Endothelial cell of umbilical vein (primary cell): Measurements from ENCODE around the gene NUP160. TPM values are rescaled to one million over a fixed set of nuclear protein-coding genes. Genes with fewer than 3 reads are reported as not detected.
A peak's percentile ranks its signal among the peaks of the same experiment; 100 is the strongest.
"Not testable (repeated sequence)": the region's sequence is repeated elsewhere in the genome, so short reads cannot be mapped to it uniquely, and the experiment has no call there.

Experiments used
- BruUV-seq: library from RNA; stranded (reverse); fragments of 400-500 nt; replicated peaks from 2 replicates; lab custom pipeline; 2021; lab: Mats Ljungman, UMichigan
- CTCF ChIA-PET: fragments of 300-600, 350-600 bp; sonication (Branson Sonifier 250); formaldehyde crosslinking; loops from one replicate; lab custom pipeline; 2021; ENCODE audit warnings: antibody characterized with exemption, inconsistent platforms; lab: Charles Lee
- POLR2A ChIA-PET: fragments of 300-600, 350-600 bp; sonication (Branson Sonifier 250); formaldehyde crosslinking; loops from one replicate; lab custom pipeline; 2021; ENCODE audit warnings: antibody characterized with exemption, inconsistent platforms; lab: Charles Lee
- DNase-seq: peaks from one replicate; pipeline ENCODE4 v3.0.0-alpha.2; 2011; ENCODE audit warnings: low read depth, low spot score
- FAIRE-seq: peaks from 2 replicates; lab custom pipeline; 2011; peaks lifted over from hg19 to GRCh38; lab: Jason Lieb, UNC
- H2AFZ ChIP-seq: 2 replicates; pipeline ENCODE4 v1.6.0; 2012; ENCODE audit warnings: low read depth, low read length, control low read depth, inconsistent platforms
- H3K27ac ChIP-seq: 2 replicates; pipeline ENCODE4 v1.5.1; 2011; ENCODE audit warnings: low read depth, mild to moderate bottlenecking, control low read depth, low read length, moderate library complexity; ENCODE audit not compliant: insufficient read depth
- H3K27me3 ChIP-seq, 2 experiments: 2 replicates each; pipeline versions ENCODE4 v1.6.0 to v1.6.1; 2011; ENCODE audit warnings: low read length in 2 of 2, mixed read lengths in 1 of 2; ENCODE audit not compliant: control insufficient read depth in 2 of 2, insufficient read depth in 2 of 2
- H3K36me3 ChIP-seq, 2 experiments: 2 replicates in 1 of 2; 3 replicates in 1 of 2; pipeline ENCODE4 v1.5.1; 2011; ENCODE audit warnings: low read length in 2 of 2, mild to moderate bottlenecking in 1 of 2, moderate library complexity in 1 of 2; ENCODE audit not compliant: control insufficient read depth in 2 of 2, insufficient read depth in 2 of 2; ENCODE audit errors: extremely low read depth in 1 of 2
- H3K4me1 ChIP-seq: 3 replicates; pipeline ENCODE4 v1.5.1; 2011; ENCODE audit warnings: mild to moderate bottlenecking, low read length; ENCODE audit not compliant: control insufficient read depth, insufficient read depth; ENCODE audit errors: extremely low read depth
- H3K4me2 ChIP-seq: 2 replicates; pipeline ENCODE4 v1.6.1; 2011; ENCODE audit warnings: low read length, control low read depth, mixed read lengths; ENCODE audit not compliant: insufficient read depth
- H3K4me3 ChIP-seq, 3 experiments: fragments of 200-600 bp in 1 of 3; sonication (generic), shearing (Covaris generic) in 1 of 3; replicated peaks in 1 of 3; 2 replicates each; pipeline ENCODE4 v1.5.1; 2011 to 2016; ENCODE audit warnings: control low read depth in 3 of 3, low read length in 3 of 3, mild to moderate bottlenecking in 2 of 3, inconsistent platforms in 1 of 3, low read depth in 1 of 3, moderate library complexity in 1 of 3; ENCODE audit not compliant: insufficient read depth in 1 of 3
- H3K79me2 ChIP-seq: 2 replicates; pipeline ENCODE4 v1.6.0; 2012; ENCODE audit warnings: low read length, inconsistent platforms; ENCODE audit not compliant: control insufficient read depth, insufficient read depth
- H3K9ac ChIP-seq: replicated peaks from 2 replicates; pipeline ENCODE3; 2011; ENCODE audit warnings: low read length, control low read depth; ENCODE audit not compliant: insufficient read depth; ENCODE audit errors: extremely low read depth
- H3K9me1 ChIP-seq: replicated peaks from 3 replicates; pipeline ENCODE4 v1.6.0; 2011; ENCODE audit warnings: mild to moderate bottlenecking, low read length; ENCODE audit not compliant: control insufficient read depth, insufficient read depth; ENCODE audit errors: extremely low read depth
- H3K9me3 ChIP-seq: replicated peaks from 2 replicates; pipeline ENCODE4 v1.5.1; 2012; ENCODE audit warnings: low read length, inconsistent platforms; ENCODE audit not compliant: control insufficient read depth, insufficient read depth
- H4K20me1 ChIP-seq: replicated peaks from 2 replicates; pipeline ENCODE3; 2011; ENCODE audit warnings: mild to moderate bottlenecking, low read length; ENCODE audit not compliant: control insufficient read depth, insufficient read depth; ENCODE audit errors: extremely low read depth
- EZH2 ChIP-seq: IDR thresholded peaks from 2 replicates; pipeline ENCODE4 v1.6.1; 2012; ENCODE audit warnings: borderline replicate concordance, low read depth, mild to moderate bottlenecking, moderate library complexity, low read length, inconsistent platforms; ENCODE audit not compliant: severe bottlenecking
- FOS ChIP-seq: IDR thresholded peaks from 2 replicates; pipeline ENCODE4 v1.6.1; 2011; ENCODE audit warnings: mild to moderate bottlenecking, low read length, moderate library complexity, borderline replicate concordance; ENCODE audit not compliant: insufficient read depth
- GATA2 ChIP-seq: IDR thresholded peaks from 2 replicates; pipeline ENCODE4 v1.7.0; 2011; ENCODE audit warnings: low read depth, mild to moderate bottlenecking, moderate library complexity, mixed read lengths, low read length; ENCODE audit not compliant: insufficient read length, insufficient read depth
- JUN ChIP-seq: IDR thresholded peaks from 2 replicates; pipeline ENCODE4 v1.6.1; 2011; ENCODE audit warnings: borderline replicate concordance, low read depth; ENCODE audit not compliant: insufficient read length, insufficient read depth
- MYC ChIP-seq: IDR thresholded peaks from one replicate; pipeline ENCODE4 v1.6.1; 2011; ENCODE audit warnings: mild to moderate bottlenecking, low read depth, low read length
- POLR2A ChIP-seq: IDR thresholded peaks from 2 replicates; pipeline ENCODE4 v1.6.1; 2012; ENCODE audit warnings: low read depth, mild to moderate bottlenecking, control low read depth, low read length
- POLR2AphosphoS5 ChIP-seq: IDR thresholded peaks from 2 replicates; pipeline ENCODE4 v1.6.1; 2012; ENCODE audit warnings: low read depth, mild to moderate bottlenecking, control low read depth, low read length, moderate library complexity; ENCODE audit not compliant: insufficient read depth
- dilution Hi-C: fragments of 300-500 bp; cut with MboI; formaldehyde crosslinking; loops from one replicate; pipeline ENCODE4 v1.15.0; 2019; ENCODE audit warnings: low sequenced_read_pairs; ENCODE audit not compliant: extremely low pct_ligation_motif_present
- intact Hi-C: fragments of 100-400 bp; cut with micrococcal nuclease; formaldehyde crosslinking; loops from one replicate; pipeline ENCODE4 v1.10.0; 2022
- polyA plus RNA-seq, 4 experiments: library from polyadenylated mRNA; depleted of rRNA in 3 of 4; stranded (reverse) in 3 of 4; unstranded in 1 of 4; fragments of >200 nt; gene quantifications; 2 replicates each; pipeline versions ENCODE4 v1.2.1 to v1.2.3, GENCODE V29; 2011 to 2012; ENCODE audit warnings: missing spikeins in 1 of 4
- total RNA-seq: library from RNA; stranded (reverse); gene quantifications from 2 replicates; pipeline ENCODE4 v1.2.3, GENCODE V29; 2021
- TF ChIP-seq, protein P1 (sequence below): IDR thresholded peaks from 2 replicates; pipeline ENCODE4 v1.6.1; 2011; ENCODE audit not compliant: insufficient read depth, insufficient read length
- TF ChIP-seq, protein P2 (sequence below), 2 donors: IDR thresholded peaks; 1 replicate in 1 of 2; 2 replicates in 1 of 2; pipeline ENCODE4 v1.5.1; 2011; ENCODE audit warnings: low read length in 2 of 2, mild to moderate bottlenecking in 2 of 2, moderate library complexity in 2 of 2, control low read depth in 1 of 2, inconsistent platforms in 1 of 2, low read depth in 1 of 2; ENCODE audit not compliant: insufficient read depth in 1 of 2; ENCODE audit errors: extremely low read depth in 1 of 2

NUP160 gene
- total and polyA plus RNA-seq, 2 donors (not counting 3 experiments of a cell fraction or from before 2014, with no cell fraction given): 15.4 to 39.6 TPM

DNA sequence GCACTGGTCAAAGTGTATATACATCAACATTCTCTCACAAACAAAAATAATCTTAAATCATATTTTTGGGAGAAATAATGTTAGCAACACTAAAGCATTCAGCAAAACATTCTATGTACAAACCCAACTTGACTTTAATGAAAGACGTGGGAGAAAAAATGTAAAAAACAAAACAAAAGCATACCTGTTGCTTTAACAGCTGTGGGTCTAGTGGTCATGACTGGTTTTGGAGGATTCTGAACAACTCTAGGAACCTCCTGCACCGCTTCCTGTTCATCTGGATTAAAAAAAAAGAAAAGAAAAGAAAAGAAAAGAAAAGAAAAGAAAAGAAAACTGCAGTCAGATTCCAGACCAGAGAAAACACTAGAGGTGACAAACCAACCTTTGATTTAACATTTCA, 83.1 kb downstream of the NUP160 start:
- Histone ChIP-seq H3K79me2 (peaks cover 66% of the 10 kb centered on the region), H3K9ac (peak overlapping the region; percentile 29), H4K20me1 (peaks cover 4% of the 10 kb centered on the region), H3K27me3 (no peaks in the 10 kb centered on the region), H2AFZ (no peak overlapping the region), H3K27ac (no peak overlapping the region), H3K4me2 (peak overlapping the region; percentile 79), H3K4me3 (peak overlapping the region in 2 of 3 experiments; percentile 43 to 61), H3K36me3 (peaks cover 14 to 15% of the 10 kb centered on the region in 2 experiments), H3K4me1 (peaks cover 14% of the 10 kb centered on the region), H3K9me1 (no peaks in the 10 kb centered on the region), H3K9me3 (no peaks in the 10 kb centered on the region)
- FAIRE-seq (no peak), DNase-seq (no peak)
- ChIA-PET POLR2A (interaction anchor here (0.6 to 1.1 kb wide), 2 partner anchors 14 to 26 kb away, joined by 3 to 6 read pairs; no protein-coding TSS in a partner anchor), CTCF (no interaction called here)
- BruUV-seq: no TSS peak
- intact Hi-C loops (loop anchor here (5.0 kb wide), 3 partner anchors 152 to 347 kb away; partner anchors contain the start of gene PTPRJ), dilution Hi-C loops (no loop called here)
- TF ChIP-seq, protein P1, sequence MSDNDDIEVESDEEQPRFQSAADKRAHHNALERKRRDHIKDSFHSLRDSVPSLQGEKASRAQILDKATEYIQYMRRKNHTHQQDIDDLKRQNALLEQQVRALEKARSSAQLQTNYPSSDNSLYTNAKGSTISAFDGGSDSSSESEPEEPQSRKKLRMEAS: no peak
- no peak for TF ChIP-seq POLR2A
- TF ChIP-seq MYC: no peak
- no peak for TF ChIP-seq EZH2
- TF ChIP-seq, protein P2, sequence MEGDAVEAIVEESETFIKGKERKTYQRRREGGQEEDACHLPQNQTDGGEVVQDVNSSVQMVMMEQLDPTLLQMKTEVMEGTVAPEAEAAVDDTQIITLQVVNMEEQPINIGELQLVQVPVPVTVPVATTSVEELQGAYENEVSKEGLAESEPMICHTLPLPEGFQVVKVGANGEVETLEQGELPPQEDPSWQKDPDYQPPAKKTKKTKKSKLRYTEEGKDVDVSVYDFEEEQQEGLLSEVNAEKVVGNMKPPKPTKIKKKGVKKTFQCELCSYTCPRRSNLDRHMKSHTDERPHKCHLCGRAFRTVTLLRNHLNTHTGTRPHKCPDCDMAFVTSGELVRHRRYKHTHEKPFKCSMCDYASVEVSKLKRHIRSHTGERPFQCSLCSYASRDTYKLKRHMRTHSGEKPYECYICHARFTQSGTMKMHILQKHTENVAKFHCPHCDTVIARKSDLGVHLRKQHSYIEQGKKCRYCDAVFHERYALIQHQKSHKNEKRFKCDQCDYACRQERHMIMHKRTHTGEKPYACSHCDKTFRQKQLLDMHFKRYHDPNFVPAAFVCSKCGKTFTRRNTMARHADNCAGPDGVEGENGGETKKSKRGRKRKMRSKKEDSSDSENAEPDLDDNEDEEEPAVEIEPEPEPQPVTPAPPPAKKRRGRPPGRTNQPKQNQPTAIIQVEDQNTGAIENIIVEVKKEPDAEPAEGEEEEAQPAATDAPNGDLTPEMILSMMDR (IDR thresholded peaks at IDR 0.05; ENCODE audit: extremely low read depth in 1 of 2, insufficient read depth in 1 of 2, low read depth in 1 of 2, low read length in 2 of 2): no peak
- TF ChIP-seq GATA2: no peak
- no peak for TF ChIP-seq FOS
- no peak for TF ChIP-seq POLR2AphosphoS5
- no peak for TF ChIP-seq JUN

DNA sequence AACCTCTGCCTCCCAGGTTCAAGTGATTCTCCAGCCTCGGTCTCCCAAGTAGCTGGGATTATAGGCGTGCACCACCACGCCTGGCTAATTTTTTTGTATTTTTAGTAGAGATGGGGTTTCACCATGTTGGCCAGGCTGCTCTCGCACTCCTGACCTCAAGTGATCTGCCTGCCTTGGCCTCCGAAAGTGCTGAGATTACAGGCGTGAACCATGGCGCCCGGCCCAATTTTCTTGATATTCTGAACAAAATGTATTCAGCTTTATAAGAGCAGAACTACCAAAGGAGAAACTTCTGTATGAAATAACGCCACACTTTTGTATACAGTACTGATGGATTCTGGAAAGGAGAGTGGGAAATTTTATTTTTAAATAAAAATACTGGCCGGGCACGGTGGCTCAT, 88.9 kb downstream of the NUP160 start:
- CTCF ChIA-PET: not testable (repeated sequence)

More for the DNA sequence above, 88.9 kb downstream of the NUP160 start:
- H3K27ac ChIP-seq, H3K9me3 ChIP-seq, DNase-seq, BruUV-seq, H3K4me2 ChIP-seq, H3K9me1 ChIP-seq, H2AFZ ChIP-seq, FAIRE-seq, dilution Hi-C loops, H3K4me3 ChIP-seq, H4K20me1 ChIP-seq, H3K4me1 ChIP-seq, intact Hi-C loops, H3K9ac ChIP-seq, H3K27me3 ChIP-seq: not testable (repeated sequence)
- peaks cover 20 to 23% of the 10 kb centered on the region in 2 experiments for H3K36me3 ChIP-seq
- H3K79me2 ChIP-seq: peaks cover 62% of the 10 kb centered on the region
- POLR2A ChIA-PET: interaction anchor here (1.2 kb wide), 1 partner anchor 10 kb away, joined by 6 read pairs; no protein-coding TSS in a partner anchor
